CD4-positive, alpha-beta T cell (primary cell): ENCODE results near the gene HNRNPD. TPM values are rescaled to one million over a fixed set of nuclear protein-coding genes. Genes with fewer than 3 reads are reported as not detected.

Experiments
- ATAC-seq: fragments of 200-7000 bp; cut with Tn5 transposase; one replicate; pipeline ENCODE4 v1.10.0; 2022; ENCODE audit warnings: mild to moderate bottlenecking; ENCODE audit not compliant: poor library complexity
- CTCF ChIA-PET: fragments of 350-600 bp; sonication (Branson Sonifier 250); formaldehyde crosslinking; loops from one replicate; lab custom pipeline; 2021; ENCODE audit warnings: antibody characterized with exemption, inconsistent platforms; lab: Charles Lee
- POLR2A ChIA-PET: fragments of 350-600 bp; sonication (Branson Sonifier 250); formaldehyde crosslinking; loops from one replicate; lab custom pipeline; 2021; ENCODE audit warnings: antibody characterized with exemption, inconsistent platforms; lab: Charles Lee
- DNase-seq, 14 experiments: peaks; one replicate each; pipeline ENCODE4 v3.0.0-alpha.2; 2013 to 2020; ENCODE audit warnings: mixed read lengths in 2 of 14
- H3K27ac ChIP-seq, 2 donors: one replicate each; pipeline versions ENCODE4 v1.5.1 to v1.7.0; 2013; ENCODE audit warnings: low read length in 2 of 2, low read depth in 1 of 2, mild to moderate bottlenecking in 1 of 2
- H3K27me3 ChIP-seq, 2 experiments: 1 replicate in 1 of 2; 2 replicates in 1 of 2; pipeline versions ENCODE4 v1.6.1 to v1.7.0; 2013; ENCODE audit warnings: low read length in 2 of 2, control low read depth in 1 of 2, mild to moderate bottlenecking in 1 of 2, moderate library complexity in 1 of 2; ENCODE audit not compliant: insufficient read depth in 2 of 2, control insufficient read depth in 1 of 2
- H3K36me3 ChIP-seq: one replicate; pipeline ENCODE4 v1.6.1; 2013; ENCODE audit warnings: low read length, control low read depth; ENCODE audit not compliant: insufficient read depth
- H3K4me1 ChIP-seq: one replicate; pipeline ENCODE4 v1.6.1; 2013; ENCODE audit warnings: low read length, control low read depth; ENCODE audit not compliant: insufficient read depth
- H3K4me3 ChIP-seq: one replicate; pipeline ENCODE4 v1.5.1; 2013; ENCODE audit warnings: mild to moderate bottlenecking, low read length, moderate library complexity
- H3K9me3 ChIP-seq, 2 experiments: 1 replicate in 1 of 2; 2 replicates in 1 of 2; pipeline versions ENCODE4 v1.6.1 to v1.7.0; 2013; ENCODE audit warnings: low read length in 2 of 2, mild to moderate bottlenecking in 2 of 2, control low read depth in 1 of 2, moderate library complexity in 1 of 2; ENCODE audit not compliant: control insufficient read depth in 1 of 2, insufficient read depth in 1 of 2
- H3K27ac Mint-ChIP-seq: one replicate; pipeline ENCODE4 v1.8.0; 2020; ENCODE audit warnings: mixed read lengths
- H3K27me3 Mint-ChIP-seq: one replicate; pipeline ENCODE4 v1.8.0; 2021; ENCODE audit warnings: mixed read lengths
- H3K36me3 Mint-ChIP-seq: one replicate; pipeline ENCODE4 v1.8.0; 2021; ENCODE audit warnings: low read depth, mixed read lengths
- H3K4me1 Mint-ChIP-seq: one replicate; pipeline ENCODE4 v1.8.0; 2021; ENCODE audit warnings: low read depth, mixed read lengths
- H3K4me3 Mint-ChIP-seq: one replicate; pipeline ENCODE4 v1.8.0; 2020; ENCODE audit warnings: mild to moderate bottlenecking, mixed read lengths
- H3K9me3 Mint-ChIP-seq: one replicate; pipeline ENCODE4 v1.8.0; 2020; ENCODE audit warnings: mixed read lengths
- intact Hi-C, 2 experiments: fragments of 100-400 bp; cut with DNase I in 1 of 2; cut with micrococcal nuclease in 1 of 2; formaldehyde crosslinking; loops; one replicate each; pipeline versions ENCODE4 v1.15.1 to v1.9.0; 2023 to 2025; cut with DNase I, micrococcal nuclease
- total RNA-seq, 174 experiments: library from RNA in 2 of 174; stranded (reverse) in 2 of 174; gene quantifications; one replicate each; pipeline ENCODE4 v1.2.3 and lab custom pipeline; 2021 to 2026
- TF ChIP-seq, protein P1 (sequence below): fragments of 200-600 bp; IDR thresholded peaks from one replicate; pipeline ENCODE4 v1.8.0; 2022; ENCODE audit warnings: antibody characterized with exemption, mild to moderate bottlenecking

HNRNPD gene
- total RNA-seq, 2 experiments from 2014 or later, result 235 to 244 TPM

- TF ChIP-seq, protein P1, sequence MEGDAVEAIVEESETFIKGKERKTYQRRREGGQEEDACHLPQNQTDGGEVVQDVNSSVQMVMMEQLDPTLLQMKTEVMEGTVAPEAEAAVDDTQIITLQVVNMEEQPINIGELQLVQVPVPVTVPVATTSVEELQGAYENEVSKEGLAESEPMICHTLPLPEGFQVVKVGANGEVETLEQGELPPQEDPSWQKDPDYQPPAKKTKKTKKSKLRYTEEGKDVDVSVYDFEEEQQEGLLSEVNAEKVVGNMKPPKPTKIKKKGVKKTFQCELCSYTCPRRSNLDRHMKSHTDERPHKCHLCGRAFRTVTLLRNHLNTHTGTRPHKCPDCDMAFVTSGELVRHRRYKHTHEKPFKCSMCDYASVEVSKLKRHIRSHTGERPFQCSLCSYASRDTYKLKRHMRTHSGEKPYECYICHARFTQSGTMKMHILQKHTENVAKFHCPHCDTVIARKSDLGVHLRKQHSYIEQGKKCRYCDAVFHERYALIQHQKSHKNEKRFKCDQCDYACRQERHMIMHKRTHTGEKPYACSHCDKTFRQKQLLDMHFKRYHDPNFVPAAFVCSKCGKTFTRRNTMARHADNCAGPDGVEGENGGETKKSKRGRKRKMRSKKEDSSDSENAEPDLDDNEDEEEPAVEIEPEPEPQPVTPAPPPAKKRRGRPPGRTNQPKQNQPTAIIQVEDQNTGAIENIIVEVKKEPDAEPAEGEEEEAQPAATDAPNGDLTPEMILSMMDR, result no peak
- Histone ChIP-seq H3K36me3 (peaks cover 36% of the 10 kb centered on the region), H3K27me3 (peaks cover 0 to 2% of the 10 kb centered on the region in 2 experiments), H3K27ac (no peak overlapping the region), H3K4me3 (no peak overlapping the region), H3K4me1 (peaks cover 38% of the 10 kb centered on the region), H3K9me3 (no peaks in the 10 kb centered on the region)
- peaks cover 74% of the 10 kb centered on the region for H3K36me3 Mint-ChIP-seq
- CTCF ChIA-PET, result interaction anchor here (5.4 kb wide), 1 partner anchor 65 kb away, joined by 22 read pairs; the partner anchor contains the start of gene HNRNPDL
- no peaks in the 10 kb centered on the region for H3K9me3 Mint-ChIP-seq
- ATAC-seq (no peak), DNase-seq (no peak)
- no peaks in the 10 kb centered on the region for H3K27me3 Mint-ChIP-seq
- peak overlapping the region; percentile 2 for H3K27ac Mint-ChIP-seq
- intact Hi-C loops, result loop anchor here (5.0 to 10.0 kb wide), 4 partner anchors 889 to 959 kb away; partner anchors contain the start of gene RASGEF1B (in 2 of the 2)
- peak overlapping the region; percentile 70 for H3K4me3 Mint-ChIP-seq
- H3K4me1 Mint-ChIP-seq, result peaks cover 94% of the 10 kb centered on the region
- POLR2A ChIA-PET, result interaction anchor here (7.1 kb wide), 1 partner anchor 65 kb away, joined by 53 read pairs; the partner anchor contains the start of gene HNRNPDL
Measured at GRCh38 chr4:82363896-82364487, 9.8 kb downstream of the HNRNPD start.

DNA sequence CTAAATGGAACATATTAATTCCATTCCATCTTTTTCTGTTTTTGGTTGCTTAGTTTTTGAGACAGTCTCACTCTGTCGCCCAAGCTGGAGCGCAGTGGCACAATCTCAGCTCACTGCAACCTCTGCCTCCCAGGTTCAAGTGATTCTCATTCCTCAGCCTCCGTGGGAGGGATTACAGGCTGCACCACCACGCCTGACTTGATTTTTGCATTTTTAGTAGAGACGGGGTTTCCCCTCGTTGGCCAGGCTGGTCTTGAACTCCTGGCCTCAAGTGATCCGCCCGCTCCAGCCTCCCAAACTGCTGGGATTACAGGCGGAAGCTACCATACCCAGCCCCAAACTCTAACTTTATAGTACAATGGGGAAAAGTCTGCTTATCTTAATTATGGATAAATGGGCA, 11.2 kb downstream of the HNRNPD start:
- peaks cover 32% of the 10 kb centered on the region for H3K36me3 ChIP-seq
- intact Hi-C loops, result loop anchor here (5.0 to 10.0 kb wide), 4 partner anchors 888 to 958 kb away; partner anchors contain the start of gene RASGEF1B (in 2 of the 2)
- CTCF ChIA-PET, result interaction anchor here (1.6 to 5.4 kb wide), 3 partner anchors 9 to 67 kb away, joined by 3 to 22 read pairs (median 18); partner anchors contain the start of gene HNRNPDL
- no peak for ATAC-seq
- H3K36me3 Mint-ChIP-seq, result peaks cover 74% of the 10 kb centered on the region
- H3K4me1 ChIP-seq, result peaks cover 41% of the 10 kb centered on the region
- no peaks in the 10 kb centered on the region for H3K9me3 Mint-ChIP-seq
- H3K4me3 ChIP-seq, result no peak overlapping the region
- no peaks in the 10 kb centered on the region for H3K27me3 Mint-ChIP-seq
- no peaks in the 10 kb centered on the region for H3K9me3 ChIP-seq
- POLR2A ChIA-PET, result interaction anchor here (3.4 to 7.1 kb wide), 2 partner anchors 9 to 66 kb away, joined by 24 to 53 read pairs; partner anchors contain the start of gene HNRNPDL
- H3K27me3 ChIP-seq, result peaks cover 0 to 2% of the 10 kb centered on the region in 2 experiments
- peak overlapping the region; percentile 2 for H3K27ac Mint-ChIP-seq
- DNase-seq, result no peak
- H3K4me3 Mint-ChIP-seq, result peak overlapping the region; percentile 28
- TF ChIP-seq, protein P1, result no peak
- peak overlapping the region in 1 of 2 donors; percentile 0 for H3K27ac ChIP-seq
- peaks cover 94% of the 10 kb centered on the region for H3K4me1 Mint-ChIP-seq

DNA sequence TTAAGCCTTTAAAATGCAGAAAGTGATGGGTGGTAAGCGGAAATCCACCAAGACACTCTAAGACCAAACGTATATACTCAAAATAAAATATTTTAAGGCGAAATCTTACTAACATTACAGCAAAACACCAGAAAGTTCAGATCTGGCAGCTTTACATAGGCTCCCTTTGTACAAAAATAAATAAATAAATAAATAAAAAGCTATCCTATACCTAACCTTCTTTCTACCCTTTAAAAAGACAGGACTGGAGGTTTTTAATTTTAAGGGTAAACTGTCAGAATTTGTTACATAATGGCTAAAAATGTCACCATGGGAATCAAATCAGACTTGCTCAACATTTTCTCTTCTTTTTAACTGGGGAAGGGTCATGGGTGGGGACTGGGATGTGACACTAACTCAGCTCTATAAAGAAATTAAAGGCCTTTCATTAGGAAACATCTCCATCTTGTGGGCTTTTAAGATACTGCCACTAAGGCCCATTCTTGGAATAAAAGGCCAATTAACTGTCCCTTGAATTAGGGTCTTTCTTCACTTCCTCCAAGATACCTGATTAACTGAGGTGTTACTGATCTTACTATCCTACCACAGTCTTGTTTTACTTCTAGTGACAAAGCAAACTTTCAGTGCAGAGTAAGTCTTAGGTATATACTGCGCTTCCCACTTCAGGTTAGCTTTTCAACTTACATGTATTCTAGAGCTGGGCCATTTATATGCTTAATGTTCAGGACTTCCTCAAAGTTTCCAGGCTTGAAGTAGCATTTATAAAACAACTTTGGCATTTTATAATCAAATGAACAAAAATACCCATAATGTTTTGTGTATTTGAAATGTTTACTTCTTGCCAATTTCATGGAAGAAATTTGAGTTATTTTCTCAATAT, 13.3 kb downstream of the HNRNPD start:
- Histone ChIP-seq H3K27ac (peak overlapping the region in 1 of 2 donors; percentile 7), H3K9me3 (no peaks in the 10 kb centered on the region), H3K36me3 (peaks cover 38% of the 10 kb centered on the region), H3K4me3 (no peak overlapping the region), H3K27me3 (peaks cover 0 to 2% of the 10 kb centered on the region in 2 experiments), H3K4me1 (peaks cover 25% of the 10 kb centered on the region)
- ATAC-seq (peak; percentile 80), DNase-seq (peak in 3 of 14 experiments; percentile 50 to 61 (median 61))
- Mint-ChIP-seq H3K4me1 (peaks cover 96% of the 10 kb centered on the region), H3K36me3 (peaks cover 75% of the 10 kb centered on the region), H3K9me3 (no peaks in the 10 kb centered on the region), H3K4me3 (peak overlapping the region; percentile 36), H3K27me3 (no peaks in the 10 kb centered on the region), H3K27ac (peak overlapping the region; percentile 60)
- CTCF ChIA-PET, result interaction anchor here (0.6 to 5.4 kb wide), 11 partner anchors 11 to 516 kb away, joined by 3 to 22 read pairs (median 3); partner anchors contain the start of gene HNRNPDL
- intact Hi-C loops, result loop anchor here (1.0 to 10.0 kb wide), 6 partner anchors 13 to 956 kb away; partner anchors contain the start of genes RASGEF1B (in 2 of the 2) and HNRNPD (in 1 of the 2)
- POLR2A ChIA-PET, result interaction anchor here (0.7 to 7.1 kb wide), 5 partner anchors 11 to 675 kb away, joined by 3 to 53 read pairs (median 16); partner anchors contain the start of genes COPS4, HNRNPD and HNRNPDL
- TF ChIP-seq, protein P1, result peak; percentile 72
